ENCODE data around the gene DTWD1. TPM values are rescaled to one million over a fixed set of nuclear protein-coding genes. Genes with fewer than 3 reads are reported as not detected.

The DTWD1 gene
- total and polyA plus RNA-seq, 10 of the 15 experiments (the other 5 are each of a cell fraction or from before 2014, with no cell fraction given): 13.9 to 32.0 (median 19.3) TPM

DNA sequence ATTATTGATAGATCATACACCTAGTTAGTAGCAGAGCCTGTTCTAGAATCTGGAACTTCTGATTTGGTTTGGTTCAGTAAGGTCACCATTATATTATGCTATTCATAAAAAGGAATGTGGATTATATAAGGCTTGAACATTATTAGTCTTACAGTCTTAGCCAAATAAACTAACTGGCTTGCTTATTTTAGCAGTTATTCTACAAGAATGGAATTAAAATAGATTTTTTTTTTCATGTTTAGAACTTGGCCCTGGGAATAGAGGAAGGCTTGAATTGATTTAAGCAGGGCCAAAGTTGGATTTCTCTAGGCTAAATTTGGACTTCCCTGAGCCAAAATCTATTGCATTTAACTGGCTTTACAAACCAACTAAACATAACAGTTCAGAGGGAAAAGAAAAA is 24.4 kb downstream of the DTWD1 start:
- in situ Hi-C loops (cut with MboI): no loop called here
- H4K20me1 ChIP-seq (ENCODE audit: control insufficient read depth, insufficient read depth): no peaks in the 10 kb centered on the region

More for the DNA sequence above, 24.4 kb downstream of the DTWD1 start:
- ChIA-PET SMC1A (ENCODE audit: uncharacterized antibody, unreplicated experiment) (no interaction called here), CTCF (no interaction called here), RAD21 (ENCODE audit: unreplicated experiment) (no interaction called here), POLR2A (no interaction called here)
- ATAC-seq: no peak
- FAIRE-seq: no peak
- H3K4me2 ChIP-seq (ENCODE audit: control insufficient read depth, insufficient read depth): no peak overlapping the region
- H3K4me1 ChIP-seq (ENCODE audit: control insufficient read depth, insufficient read depth, low read length): no peaks in the 10 kb centered on the region
- H3K4me3 ChIP-seq: no peak overlapping the region
- no peak overlapping the region for H3K9ac ChIP-seq (ENCODE audit: control insufficient read depth, insufficient read depth, low read length)
- intact Hi-C loops (cut with micrococcal nuclease; ENCODE audit: unreplicated experiment): no loop called here
- no peak overlapping the region for H2AFZ ChIP-seq (ENCODE audit: control insufficient read depth, low read depth, low read length)
- H3K27me3 ChIP-seq (replicated peaks in 1 of 2; ENCODE audit: control insufficient read depth in 2 of 2, insufficient read depth in 2 of 2, low read length in 1 of 2): no peaks in the 10 kb centered on the region
- no peaks in the 10 kb centered on the region for H3K79me2 ChIP-seq (ENCODE audit: control insufficient read depth, insufficient read depth, low read length)
- no peak for DNase-seq (ENCODE audit: low read depth, low spot score)
- no peak overlapping the region for H3K27ac ChIP-seq (ENCODE audit: control insufficient read depth, insufficient read depth)
- no peaks in the 10 kb centered on the region for H3K9me3 ChIP-seq (replicated peaks; ENCODE audit: control insufficient read depth, insufficient read depth, low read length)
- no peaks in the 10 kb centered on the region; a peak in 1 of 4 replicates for H3K36me3 ChIP-seq (ENCODE audit: control insufficient read depth in 2 of 2, insufficient read depth in 2 of 2, low read length in 1 of 2)
- no peak for TF ChIP-seq JUNB (IDR thresholded peaks at IDR 0.05)
- TF ChIP-seq HDAC6 (IDR thresholded peaks at IDR 0.05; ENCODE audit: unreplicated experiment): no peak
- TF ChIP-seq CEBPZ (IDR thresholded peaks at IDR 0.05; ENCODE audit: low read depth, low read length): no peak
- no peak for TF ChIP-seq CHD1 (IDR thresholded peaks at IDR 0.05; ENCODE audit: low read depth, low read length)
- TF ChIP-seq, protein P1, sequence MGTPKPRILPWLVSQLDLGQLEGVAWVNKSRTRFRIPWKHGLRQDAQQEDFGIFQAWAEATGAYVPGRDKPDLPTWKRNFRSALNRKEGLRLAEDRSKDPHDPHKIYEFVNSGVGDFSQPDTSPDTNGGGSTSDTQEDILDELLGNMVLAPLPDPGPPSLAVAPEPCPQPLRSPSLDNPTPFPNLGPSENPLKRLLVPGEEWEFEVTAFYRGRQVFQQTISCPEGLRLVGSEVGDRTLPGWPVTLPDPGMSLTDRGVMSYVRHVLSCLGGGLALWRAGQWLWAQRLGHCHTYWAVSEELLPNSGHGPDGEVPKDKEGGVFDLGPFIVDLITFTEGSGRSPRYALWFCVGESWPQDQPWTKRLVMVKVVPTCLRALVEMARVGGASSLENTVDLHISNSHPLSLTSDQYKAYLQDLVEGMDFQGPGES (IDR thresholded peaks at IDR 0.05): no peak
- no peak for TF ChIP-seq KLF5 (IDR thresholded peaks at IDR 0.05; ENCODE audit: partially characterized antibody)
- no peak for TF ChIP-seq SIN3A (IDR thresholded peaks at IDR 0.05; ENCODE audit: low read depth, low read length)
- TF ChIP-seq STAT3 (IDR thresholded peaks at IDR 0.05; ENCODE audit: low read depth, low read length): no peak
- TF ChIP-seq, protein P2, sequence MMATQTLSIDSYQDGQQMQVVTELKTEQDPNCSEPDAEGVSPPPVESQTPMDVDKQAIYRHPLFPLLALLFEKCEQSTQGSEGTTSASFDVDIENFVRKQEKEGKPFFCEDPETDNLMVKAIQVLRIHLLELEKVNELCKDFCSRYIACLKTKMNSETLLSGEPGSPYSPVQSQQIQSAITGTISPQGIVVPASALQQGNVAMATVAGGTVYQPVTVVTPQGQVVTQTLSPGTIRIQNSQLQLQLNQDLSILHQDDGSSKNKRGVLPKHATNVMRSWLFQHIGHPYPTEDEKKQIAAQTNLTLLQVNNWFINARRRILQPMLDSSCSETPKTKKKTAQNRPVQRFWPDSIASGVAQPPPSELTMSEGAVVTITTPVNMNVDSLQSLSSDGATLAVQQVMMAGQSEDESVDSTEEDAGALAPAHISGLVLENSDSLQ (IDR thresholded peaks at IDR 0.05): no peak
- TF ChIP-seq POU2F2 (IDR thresholded peaks at IDR 0.05; ENCODE audit: borderline replicate concordance, low read depth, low read length): no peak
- no peak for TF ChIP-seq ASH2L (IDR thresholded peaks at IDR 0.05; ENCODE audit: borderline replicate concordance, low read depth)
- TF ChIP-seq RAD21 (IDR thresholded peaks at IDR 0.05; ENCODE audit: insufficient read depth, low read depth, low read length): no peak
- no peak for TF ChIP-seq HDAC2 (IDR thresholded peaks at IDR 0.05)
- no TSS peak for BruUV-seq (replicated peaks)

Data from GM12878 (cell line).